Endothelial cell of umbilical vein (primary cell): Measurements from ENCODE around the gene TK2. TPM values are rescaled to one million over a fixed set of nuclear protein-coding genes. Genes with fewer than 3 reads are reported as not detected.

Experiments
- BruUV-seq: library from RNA; stranded (reverse); fragments of 400-500 nt; replicated peaks from 2 replicates; lab custom pipeline; 2021; lab: Mats Ljungman, UMichigan
- CTCF ChIA-PET: fragments of 300-600, 350-600 bp; sonication (Branson Sonifier 250); formaldehyde crosslinking; loops from one replicate; lab custom pipeline; 2021; ENCODE audit warnings: antibody characterized with exemption, inconsistent platforms; lab: Charles Lee
- POLR2A ChIA-PET: fragments of 300-600, 350-600 bp; sonication (Branson Sonifier 250); formaldehyde crosslinking; loops from one replicate; lab custom pipeline; 2021; ENCODE audit warnings: antibody characterized with exemption, inconsistent platforms; lab: Charles Lee
- DNase-seq: peaks from one replicate; pipeline ENCODE4 v3.0.0-alpha.2; 2011; ENCODE audit warnings: low read depth, low spot score
- FAIRE-seq: peaks from 2 replicates; lab custom pipeline; 2011; peaks lifted over from hg19 to GRCh38; lab: Jason Lieb, UNC
- H2AFZ ChIP-seq: 2 replicates; pipeline ENCODE4 v1.6.0; 2012; ENCODE audit warnings: low read depth, low read length, control low read depth, inconsistent platforms
- H3K27ac ChIP-seq: 2 replicates; pipeline ENCODE4 v1.5.1; 2011; ENCODE audit warnings: low read depth, mild to moderate bottlenecking, control low read depth, low read length, moderate library complexity; ENCODE audit not compliant: insufficient read depth
- H3K27me3 ChIP-seq, 2 experiments: 2 replicates each; pipeline versions ENCODE4 v1.6.0 to v1.6.1; 2011; ENCODE audit warnings: low read length in 2 of 2, mixed read lengths in 1 of 2; ENCODE audit not compliant: control insufficient read depth in 2 of 2, insufficient read depth in 2 of 2
- H3K36me3 ChIP-seq, 2 experiments: 2 replicates in 1 of 2; 3 replicates in 1 of 2; pipeline ENCODE4 v1.5.1; 2011; ENCODE audit warnings: low read length in 2 of 2, mild to moderate bottlenecking in 1 of 2, moderate library complexity in 1 of 2; ENCODE audit not compliant: control insufficient read depth in 2 of 2, insufficient read depth in 2 of 2; ENCODE audit errors: extremely low read depth in 1 of 2
- H3K4me1 ChIP-seq: 3 replicates; pipeline ENCODE4 v1.5.1; 2011; ENCODE audit warnings: mild to moderate bottlenecking, low read length; ENCODE audit not compliant: control insufficient read depth, insufficient read depth; ENCODE audit errors: extremely low read depth
- H3K4me2 ChIP-seq: 2 replicates; pipeline ENCODE4 v1.6.1; 2011; ENCODE audit warnings: low read length, control low read depth, mixed read lengths; ENCODE audit not compliant: insufficient read depth
- H3K4me3 ChIP-seq, 3 experiments: fragments of 200-600 bp in 1 of 3; sonication (generic), shearing (Covaris generic) in 1 of 3; replicated peaks in 1 of 3; 2 replicates each; pipeline ENCODE4 v1.5.1; 2011 to 2016; ENCODE audit warnings: control low read depth in 3 of 3, low read length in 3 of 3, mild to moderate bottlenecking in 2 of 3, inconsistent platforms in 1 of 3, low read depth in 1 of 3, moderate library complexity in 1 of 3; ENCODE audit not compliant: insufficient read depth in 1 of 3
- H3K79me2 ChIP-seq: 2 replicates; pipeline ENCODE4 v1.6.0; 2012; ENCODE audit warnings: low read length, inconsistent platforms; ENCODE audit not compliant: control insufficient read depth, insufficient read depth
- H3K9ac ChIP-seq: replicated peaks from 2 replicates; pipeline ENCODE3; 2011; ENCODE audit warnings: low read length, control low read depth; ENCODE audit not compliant: insufficient read depth; ENCODE audit errors: extremely low read depth
- H3K9me1 ChIP-seq: replicated peaks from 3 replicates; pipeline ENCODE4 v1.6.0; 2011; ENCODE audit warnings: mild to moderate bottlenecking, low read length; ENCODE audit not compliant: control insufficient read depth, insufficient read depth; ENCODE audit errors: extremely low read depth
- H3K9me3 ChIP-seq: replicated peaks from 2 replicates; pipeline ENCODE4 v1.5.1; 2012; ENCODE audit warnings: low read length, inconsistent platforms; ENCODE audit not compliant: control insufficient read depth, insufficient read depth
- H4K20me1 ChIP-seq: replicated peaks from 2 replicates; pipeline ENCODE3; 2011; ENCODE audit warnings: mild to moderate bottlenecking, low read length; ENCODE audit not compliant: control insufficient read depth, insufficient read depth; ENCODE audit errors: extremely low read depth
- EZH2 ChIP-seq: IDR thresholded peaks from 2 replicates; pipeline ENCODE4 v1.6.1; 2012; ENCODE audit warnings: borderline replicate concordance, low read depth, mild to moderate bottlenecking, moderate library complexity, low read length, inconsistent platforms; ENCODE audit not compliant: severe bottlenecking
- FOS ChIP-seq: IDR thresholded peaks from 2 replicates; pipeline ENCODE4 v1.6.1; 2011; ENCODE audit warnings: mild to moderate bottlenecking, low read length, moderate library complexity, borderline replicate concordance; ENCODE audit not compliant: insufficient read depth
- GATA2 ChIP-seq: IDR thresholded peaks from 2 replicates; pipeline ENCODE4 v1.7.0; 2011; ENCODE audit warnings: low read depth, mild to moderate bottlenecking, moderate library complexity, mixed read lengths, low read length; ENCODE audit not compliant: insufficient read length, insufficient read depth
- JUN ChIP-seq: IDR thresholded peaks from 2 replicates; pipeline ENCODE4 v1.6.1; 2011; ENCODE audit warnings: borderline replicate concordance, low read depth; ENCODE audit not compliant: insufficient read length, insufficient read depth
- MAX ChIP-seq: IDR thresholded peaks from 2 replicates; pipeline ENCODE4 v1.6.1; 2011; ENCODE audit not compliant: insufficient read depth, insufficient read length
- MYC ChIP-seq: IDR thresholded peaks from one replicate; pipeline ENCODE4 v1.6.1; 2011; ENCODE audit warnings: mild to moderate bottlenecking, low read depth, low read length
- POLR2A ChIP-seq: IDR thresholded peaks from 2 replicates; pipeline ENCODE4 v1.6.1; 2012; ENCODE audit warnings: low read depth, mild to moderate bottlenecking, control low read depth, low read length
- POLR2AphosphoS5 ChIP-seq: IDR thresholded peaks from 2 replicates; pipeline ENCODE4 v1.6.1; 2012; ENCODE audit warnings: low read depth, mild to moderate bottlenecking, control low read depth, low read length, moderate library complexity; ENCODE audit not compliant: insufficient read depth
- dilution Hi-C: fragments of 300-500 bp; cut with MboI; formaldehyde crosslinking; loops from one replicate; pipeline ENCODE4 v1.15.0; 2019; ENCODE audit warnings: low sequenced_read_pairs; ENCODE audit not compliant: extremely low pct_ligation_motif_present
- intact Hi-C: fragments of 100-400 bp; cut with micrococcal nuclease; formaldehyde crosslinking; loops from one replicate; pipeline ENCODE4 v1.10.0; 2022
- polyA plus RNA-seq, 4 experiments: library from polyadenylated mRNA; depleted of rRNA in 3 of 4; stranded (reverse) in 3 of 4; unstranded in 1 of 4; fragments of >200 nt; gene quantifications; 2 replicates each; pipeline versions ENCODE4 v1.2.1 to v1.2.3, GENCODE V29; 2011 to 2012; ENCODE audit warnings: missing spikeins in 1 of 4
- total RNA-seq: library from RNA; stranded (reverse); gene quantifications from 2 replicates; pipeline ENCODE4 v1.2.3, GENCODE V29; 2021
- TF ChIP-seq, protein P1 (sequence below), 2 donors: IDR thresholded peaks; 1 replicate in 1 of 2; 2 replicates in 1 of 2; pipeline ENCODE4 v1.5.1; 2011; ENCODE audit warnings: low read length in 2 of 2, mild to moderate bottlenecking in 2 of 2, moderate library complexity in 2 of 2, control low read depth in 1 of 2, inconsistent platforms in 1 of 2, low read depth in 1 of 2; ENCODE audit not compliant: insufficient read depth in 1 of 2; ENCODE audit errors: extremely low read depth in 1 of 2

TK2 gene
- total and polyA plus RNA-seq, 2 donors (not counting 3 experiments of a cell fraction or from before 2014, with no cell fraction given) = 12.1 to 25.2 TPM

- Histone ChIP-seq H4K20me1 (no peaks in the 10 kb centered on the region), H3K4me3 (no peak overlapping the region), H3K27ac (no peak overlapping the region), H3K36me3 (no peaks in the 10 kb centered on the region), H3K79me2 (no peaks in the 10 kb centered on the region), H2AFZ (no peak overlapping the region), H3K9me3 (no peaks in the 10 kb centered on the region), H3K9ac (no peak overlapping the region), H3K4me1 (peaks cover 14% of the 10 kb centered on the region), H3K9me1 (no peaks in the 10 kb centered on the region), H3K4me2 (no peak overlapping the region), H3K27me3 (peaks cover 4 to 13% of the 10 kb centered on the region in 2 experiments)
- intact Hi-C loops = no loop called here
- no peak for DNase-seq
- dilution Hi-C loops = no loop called here
- no peak for FAIRE-seq
- ChIA-PET POLR2A (no interaction called here), CTCF (interaction anchor here (1.0 to 1.9 kb wide), 5 partner anchors 9 to 28 kb away, joined by 3 to 7 read pairs (median 4); partner anchors contain the start of gene CKLF)
- TF ChIP-seq MAX (no peak), POLR2AphosphoS5 (no peak), EZH2 (no peak), FOS (no peak), POLR2A (no peak), GATA2 (no peak), MYC (no peak), JUN (no peak)
- TF ChIP-seq, protein P1, sequence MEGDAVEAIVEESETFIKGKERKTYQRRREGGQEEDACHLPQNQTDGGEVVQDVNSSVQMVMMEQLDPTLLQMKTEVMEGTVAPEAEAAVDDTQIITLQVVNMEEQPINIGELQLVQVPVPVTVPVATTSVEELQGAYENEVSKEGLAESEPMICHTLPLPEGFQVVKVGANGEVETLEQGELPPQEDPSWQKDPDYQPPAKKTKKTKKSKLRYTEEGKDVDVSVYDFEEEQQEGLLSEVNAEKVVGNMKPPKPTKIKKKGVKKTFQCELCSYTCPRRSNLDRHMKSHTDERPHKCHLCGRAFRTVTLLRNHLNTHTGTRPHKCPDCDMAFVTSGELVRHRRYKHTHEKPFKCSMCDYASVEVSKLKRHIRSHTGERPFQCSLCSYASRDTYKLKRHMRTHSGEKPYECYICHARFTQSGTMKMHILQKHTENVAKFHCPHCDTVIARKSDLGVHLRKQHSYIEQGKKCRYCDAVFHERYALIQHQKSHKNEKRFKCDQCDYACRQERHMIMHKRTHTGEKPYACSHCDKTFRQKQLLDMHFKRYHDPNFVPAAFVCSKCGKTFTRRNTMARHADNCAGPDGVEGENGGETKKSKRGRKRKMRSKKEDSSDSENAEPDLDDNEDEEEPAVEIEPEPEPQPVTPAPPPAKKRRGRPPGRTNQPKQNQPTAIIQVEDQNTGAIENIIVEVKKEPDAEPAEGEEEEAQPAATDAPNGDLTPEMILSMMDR (IDR thresholded peaks at IDR 0.05; ENCODE audit: extremely low read depth in 1 of 2, insufficient read depth in 1 of 2, low read depth in 1 of 2, low read length in 2 of 2) = no peak
- BruUV-seq = no TSS peak
Observed at GRCh38 chr16:66580605-66581209, 30.8 kb upstream of the TK2 start.
